K562 treated with DMSO at 1 percent for 4 hours (cell line): ENCODE measurements around the gene TRAPPC6A. TPM values are rescaled to one million over a fixed set of nuclear protein-coding genes. Genes with fewer than 3 reads are reported as not detected.

Source experiments
- total RNA-seq: library from RNA; unstranded; fragments of 300-600 nt; gene quantifications from 2 replicates; pipeline ENCODE4 v1.2.3, GENCODE V29; 2022; ENCODE audit not compliant: insufficient read depth

The TRAPPC6A gene, protein sequence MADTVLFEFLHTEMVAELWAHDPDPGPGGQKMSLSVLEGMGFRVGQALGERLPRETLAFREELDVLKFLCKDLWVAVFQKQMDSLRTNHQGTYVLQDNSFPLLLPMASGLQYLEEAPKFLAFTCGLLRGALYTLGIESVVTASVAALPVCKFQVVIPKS
- total RNA-seq, result 92.2 and 94.5 TPM in 2 replicates

GRCh38 chr19:45177817-45178261, at the start of gene TRAPPC6A:
Gene TRAPPC6A, minus strand, starts transcription at chr19:45178237. Its CDS starts 19 bp downstream, at chr19:45178218.

DNA sequence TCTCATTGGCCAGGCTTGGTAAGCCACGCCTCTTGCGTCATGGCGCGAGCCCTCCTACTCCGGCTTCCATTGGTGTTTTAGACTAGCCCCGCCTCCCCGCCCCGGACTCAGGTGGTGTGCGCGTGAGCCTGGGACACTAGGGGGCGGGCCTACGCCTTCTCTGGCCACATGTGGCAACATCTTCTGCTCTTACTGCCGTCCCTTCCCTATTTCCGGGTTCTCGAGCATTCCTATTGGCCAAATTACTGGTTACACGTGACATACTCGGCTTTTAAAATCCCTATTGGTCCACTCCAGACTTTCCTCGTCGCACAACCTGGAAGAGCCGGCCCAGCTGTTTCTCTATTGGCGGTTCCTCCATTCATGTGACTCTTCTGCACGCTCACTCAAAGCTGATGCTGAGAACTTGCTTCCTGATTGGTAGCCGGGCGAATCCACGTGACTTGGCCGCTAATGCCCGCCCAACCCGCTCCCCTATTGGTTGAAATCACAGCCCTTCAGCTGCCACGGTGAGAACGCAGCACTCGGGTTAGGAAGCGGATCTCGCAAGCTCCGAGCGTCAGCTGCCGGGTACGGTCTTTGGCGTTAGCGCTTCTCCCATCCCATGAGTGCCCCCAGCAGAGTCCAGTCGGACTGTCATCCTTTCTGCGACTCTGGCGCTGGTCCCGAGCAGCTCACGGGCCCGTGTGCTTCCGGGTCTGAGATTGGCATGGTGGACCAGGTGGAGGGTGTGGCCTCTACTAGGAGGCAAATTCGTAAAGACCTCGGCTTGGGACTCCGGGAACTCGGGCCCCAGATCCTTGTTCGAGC, 430 bp upstream of the TRAPPC6A start, which contains the start of gene BLOC1S3:
Gene BLOC1S3, plus strand, starts transcription at position 523 of the 810 bp plus-strand sequence. CDS start 513 bp downstream, outside the sequence.

DNA sequence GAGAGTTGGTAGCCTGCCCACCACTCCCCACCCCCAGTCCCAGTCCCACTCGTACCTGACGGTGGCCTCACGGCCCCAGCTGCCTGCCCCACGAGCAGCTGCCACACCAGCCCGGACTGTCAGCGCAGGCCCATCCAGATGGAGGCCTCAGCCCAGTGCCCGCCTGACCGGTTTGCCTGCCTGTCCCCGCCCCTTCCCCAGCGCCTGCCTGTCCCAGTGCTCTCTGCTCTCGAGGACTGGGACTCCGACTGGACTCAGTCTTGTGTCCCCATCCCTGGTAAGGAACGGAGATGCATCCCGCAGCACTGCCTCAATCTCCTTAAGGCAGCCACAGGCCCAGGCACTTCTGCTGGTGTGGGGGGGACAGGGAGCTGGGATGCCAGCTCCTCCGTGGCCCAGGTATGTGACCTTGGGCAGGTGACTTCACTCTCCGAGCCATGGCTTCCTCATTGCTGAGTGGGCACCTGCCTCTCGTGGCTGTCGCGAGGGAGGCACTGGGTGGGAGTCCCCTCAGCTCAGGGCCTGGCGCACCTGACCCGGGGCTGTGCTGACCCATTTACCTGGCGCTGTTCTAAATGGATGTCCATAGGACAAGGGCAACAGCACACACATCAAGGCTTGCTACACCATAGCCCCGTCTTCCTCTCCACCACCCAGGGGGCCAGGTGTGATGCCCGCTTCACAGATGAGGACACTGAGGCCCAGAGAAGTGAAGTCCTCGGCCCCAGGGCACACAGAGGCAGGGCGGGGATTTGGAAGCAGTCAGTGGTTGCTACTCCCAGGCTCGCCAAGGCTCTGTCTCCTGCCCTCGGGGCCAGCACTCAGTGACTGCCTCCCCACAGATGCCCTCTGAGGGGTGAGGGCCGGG, 16.9 kb downstream of the TRAPPC6A start, which contains the start of gene NKPD1:
Gene NKPD1, minus strand, starts transcription at position 113 of the 868 bp plus-strand sequence. CDS start 832 bp downstream, outside the sequence.

Other genes with a start within 250 kb of the TRAPPC6A start
- not detected in 2 replicates for gene APOC4, start 236.0 kb downstream of the TRAPPC6A start, total RNA-seq
- gene APOC2, start 232.2 kb downstream of the TRAPPC6A start, total RNA-seq, result not detected in 2 replicates
- 66.0 and 92.3 TPM in 2 replicates for gene CLPTM1, start 222.9 kb downstream of the TRAPPC6A start, total RNA-seq
- gene RELB, start 176.8 kb downstream of the TRAPPC6A start, total RNA-seq, result 7.5 and 10.9 TPM in 2 replicates
- gene CLASRP, start 139.2 kb downstream of the TRAPPC6A start, total RNA-seq, result 34.0 and 56.8 TPM in 2 replicates
- 3.4 and 6.1 TPM in 2 replicates for gene ZNF296, start 101.8 kb downstream of the TRAPPC6A start, total RNA-seq
- 29.4 and 34.0 TPM in 2 replicates for gene GEMIN7, start 99.0 kb downstream of the TRAPPC6A start, total RNA-seq
- gene PPP1R37, start 85.1 kb downstream of the TRAPPC6A start, total RNA-seq, result 16.9 and 23.6 TPM in 2 replicates
- 0.17 TPM in 1 of 2 replicates, not detected in the other for gene NKPD1, start 17.3 kb downstream of the TRAPPC6A start, total RNA-seq
- 20.1 and 28.6 TPM in 2 replicates for gene BLOC1S3, start 547 bp upstream of the TRAPPC6A start, total RNA-seq
- gene EXOC3L2, start 67.2 kb upstream of the TRAPPC6A start, total RNA-seq, result 10.5 and 12.9 TPM in 2 replicates
- 20.2 and 23.1 TPM in 2 replicates for gene MARK4, start 73.0 kb upstream of the TRAPPC6A start, total RNA-seq
- not detected in 2 replicates for gene CKM, start 144.6 kb upstream of the TRAPPC6A start, total RNA-seq
- 2.4 and 4.9 TPM in 2 replicates for gene KLC3, start 162.5 kb upstream of the TRAPPC6A start, total RNA-seq
- gene ERCC2, start 192.3 kb upstream of the TRAPPC6A start, total RNA-seq, result 26.3 and 27.2 TPM in 2 replicates
- 15.9 and 26.6 TPM in 2 replicates for gene PPP1R13L, start 226.8 kb upstream of the TRAPPC6A start, total RNA-seq
- 2.8 and 2.9 TPM in 2 replicates for gene POLR1G, start 228.4 kb upstream of the TRAPPC6A start, total RNA-seq
- 53.4 and 72.7 TPM in 2 replicates for gene ERCC1, start 245.7 kb upstream of the TRAPPC6A start, total RNA-seq